Lower leg skin (tissue), 4 donors: ENCODE data around the gene BCL7B. TPM values are rescaled to one million over a fixed set of nuclear protein-coding genes. Genes with fewer than 3 reads are reported as not detected.
A peak's percentile ranks its signal among the peaks of the same experiment; 100 is the strongest.
"Not testable (repeated sequence)": the region's sequence is repeated elsewhere in the genome, so short reads cannot be mapped to it uniquely, and the experiment has no call there.

Source experiments
- DNase-seq, 2 donors: peaks; one replicate each; pipeline ENCODE4 v3.0.0-alpha.2; 2019; ENCODE audit warnings: low spot score in 2 of 2
- H3K4me3 ChIP-seq: fragments of 200-600 bp; sonication (generic); 2 replicates; pipeline ENCODE4 v1.5.1; 2017; ENCODE audit warnings: mild to moderate bottlenecking, low read depth; ENCODE audit not compliant: poor library complexity, severe bottlenecking
- CTCF ChIP-seq, 3 donors: fragments of 450-650 bp; IDR thresholded peaks; one replicate each; pipeline ENCODE4 v1.5.1; 2016; ENCODE audit warnings: antibody characterized with exemption in 3 of 3, mild to moderate bottlenecking in 3 of 3, moderate library complexity in 2 of 3
- POLR2A ChIP-seq, 2 donors: fragments of 450-650 bp; IDR thresholded peaks; one replicate each; pipeline ENCODE4 v1.6.1; 2016 to 2017; ENCODE audit warnings: antibody characterized with exemption in 2 of 2, mild to moderate bottlenecking in 1 of 2, moderate library complexity in 1 of 2
- WGBS, 2 donors: methylation state at CpG; one replicate each; pipeline ENCODE4 v1.1.5; 2018; 5-methylcytosine and 5-hydroxymethylcytosine counted together
- intact Hi-C: fragments of 100-400 bp; cut with DNase I; formaldehyde crosslinking; loops from one replicate; pipeline ENCODE4 v1.15.0; 2023; ENCODE audit warnings: low total_unique reads
- total RNA-seq, 4 donors: library from RNA; depleted of rRNA; stranded (reverse); fragments of >200 nt; gene quantifications; one replicate each; pipeline ENCODE4 v1.1.0, GENCODE V29; 2016

Gene BCL7B
- total RNA-seq, 4 donors from 2014 or later, result 31.8 to 66.2 (median 47.7) TPM

GRCh38 chr7:73556208-73557107 lies 1.0 kb downstream of the BCL7B start:
- no peak for DNase-seq
- TF ChIP-seq POLR2A (IDR thresholded peaks at IDR 0.05), result no peak
- no peak for TF ChIP-seq CTCF (IDR thresholded peaks at IDR 0.05)
- 12 to 13% methylated on average over 28 of the region's 28 CpGs for WGBS, 2 donors
- intact Hi-C loops, result no loop called here
- H3K4me3 ChIP-seq, result peak overlapping the region; percentile 38

- WGBS, 2 donors, result 26 to 34% methylated on average over 6 of the region's 6 CpGs
- no peak for DNase-seq
- intact Hi-C loops, result no loop called here
- H3K4me3 ChIP-seq, result no peak overlapping the region
- TF ChIP-seq CTCF (IDR thresholded peaks at IDR 0.05) (no peak), POLR2A (IDR thresholded peaks at IDR 0.05) (no peak)
Observed at GRCh38 chr7:73555411-73555982, 2.0 kb downstream of the BCL7B start.

GRCh38 chr7:73550093-73550492 lies 7.4 kb downstream of the BCL7B start:
- H3K4me3 ChIP-seq, DNase-seq, intact Hi-C loops: not testable (repeated sequence)
- 85 to 89% methylated on average over 5 of the region's 5 CpGs for WGBS, 2 donors

GRCh38 chr7:73549176-73549575 lies 8.3 kb downstream of the BCL7B start:
- no peak overlapping the region for H3K4me3 ChIP-seq
- no peak for DNase-seq
- WGBS, 2 donors, result 85 to 92% methylated on average over 4 of the region's 4 CpGs
- intact Hi-C loops, result no loop called here
- TF ChIP-seq CTCF (IDR thresholded peaks at IDR 0.05) (no peak), POLR2A (IDR thresholded peaks at IDR 0.05) (no peak)

- TF ChIP-seq POLR2A (IDR thresholded peaks at IDR 0.05) (no peak), CTCF (IDR thresholded peaks at IDR 0.05) (no peak)
- intact Hi-C loops, result no loop called here
- DNase-seq, result no peak
- 83 to 85% methylated on average over 9 of the region's 9 CpGs for WGBS, 2 donors
- no peak overlapping the region for H3K4me3 ChIP-seq
Observed at GRCh38 chr7:73547841-73548240, 9.6 kb downstream of the BCL7B start.

- no peak overlapping the region for H3K4me3 ChIP-seq
- 97 to 100% methylated on average over 2 of the region's 2 CpGs for WGBS, 2 donors
- no peak for TF ChIP-seq CTCF (IDR thresholded peaks at IDR 0.05)
- TF ChIP-seq POLR2A (IDR thresholded peaks at IDR 0.05), result no peak
- intact Hi-C loops, result no loop called here
- DNase-seq, result no peak
Observed at GRCh38 chr7:73544678-73545077, 12.8 kb downstream of the BCL7B start.
